H9 (cell line): ENCODE data around the gene FKBP11. TPM values are rescaled to one million over a fixed set of nuclear protein-coding genes. Genes with fewer than 3 reads are reported as not detected.

Source experiments
- DNase-seq: peaks from one replicate; pipeline ENCODE4 v3.0.0-alpha.2; 2017
- H2AFZ ChIP-seq: one replicate; pipeline ENCODE4 v1.6.1; 2013; ENCODE audit warnings: mild to moderate bottlenecking, low read length, control low read depth, moderate library complexity
- H2AK5ac ChIP-seq: 2 replicates; pipeline ENCODE4 v1.6.1; 2013; ENCODE audit warnings: low read length, control low read depth, mixed read lengths; ENCODE audit not compliant: insufficient read length
- H2BK120ac ChIP-seq: one replicate; pipeline ENCODE4 v1.6.1; 2013; ENCODE audit warnings: low read depth, mild to moderate bottlenecking, low read length, control low read depth, inconsistent platforms; ENCODE audit not compliant: poor library complexity, severe bottlenecking
- H2BK12ac ChIP-seq: 2 replicates; pipeline ENCODE4 v1.6.1; 2013; ENCODE audit warnings: low read length, control low read depth, mixed read lengths, low read depth; ENCODE audit not compliant: insufficient read length
- H2BK15ac ChIP-seq: 2 replicates; pipeline ENCODE4 v1.6.1; 2013; ENCODE audit warnings: low read depth, low read length, control low read depth
- H2BK20ac ChIP-seq: one replicate; pipeline ENCODE4 v1.6.1; 2013; ENCODE audit warnings: low read depth, mild to moderate bottlenecking, low read length, control low read depth, inconsistent platforms; ENCODE audit not compliant: poor library complexity, severe bottlenecking
- H2BK5ac ChIP-seq: 2 replicates; pipeline ENCODE4 v1.6.1; 2013; ENCODE audit warnings: low read length, control low read depth, mixed read lengths; ENCODE audit not compliant: insufficient read length
- H3K14ac ChIP-seq: 2 replicates; pipeline ENCODE4 v1.6.1; 2013; ENCODE audit warnings: low read length, control low read depth; ENCODE audit not compliant: insufficient read depth
- H3K18ac ChIP-seq: 2 replicates; pipeline ENCODE4 v1.6.1; 2013; ENCODE audit warnings: low read depth, mild to moderate bottlenecking, mixed read lengths, low read length, control low read depth; ENCODE audit not compliant: insufficient read length
- H3K23ac ChIP-seq: 2 replicates; pipeline ENCODE4 v1.6.1; 2013; ENCODE audit warnings: low read length, control low read depth, mixed read lengths, low read depth; ENCODE audit not compliant: insufficient read length
- H3K23me2 ChIP-seq: 2 replicates; pipeline ENCODE4 v1.6.1; 2013; ENCODE audit warnings: low read depth, mild to moderate bottlenecking, mixed read lengths, low read length, control low read depth; ENCODE audit not compliant: insufficient read length, poor library complexity, severe bottlenecking
- H3K27ac ChIP-seq: 2 replicates; pipeline ENCODE4 v1.5.1; 2013; ENCODE audit warnings: low read length, control low read depth, mixed read lengths, low read depth; ENCODE audit not compliant: insufficient read length
- H3K27me3 ChIP-seq: 2 replicates; pipeline ENCODE4 v1.6.1; 2013; ENCODE audit warnings: low read length, control low read depth, inconsistent platforms; ENCODE audit not compliant: insufficient read depth
- H3K4ac ChIP-seq: 2 replicates; pipeline ENCODE4 v1.6.1; 2013; ENCODE audit warnings: low read depth, mild to moderate bottlenecking, control low read depth, inconsistent platforms, low read length, moderate library complexity
- H3K4me1 ChIP-seq: 2 replicates; pipeline ENCODE4 v1.6.1; 2013; ENCODE audit warnings: low read length, control low read depth, inconsistent platforms; ENCODE audit not compliant: insufficient read depth
- H3K4me2 ChIP-seq: 2 replicates; pipeline ENCODE4 v1.6.1; 2013; ENCODE audit warnings: low read length, control low read depth, mixed read lengths; ENCODE audit not compliant: insufficient read length, insufficient read depth
- H3K56ac ChIP-seq: 2 replicates; pipeline ENCODE4 v1.6.1; 2013; ENCODE audit warnings: low read depth, mild to moderate bottlenecking, mixed read lengths, low read length, control low read depth; ENCODE audit not compliant: insufficient read length
- H3K79me1 ChIP-seq: 2 replicates; pipeline ENCODE4 v1.6.1; 2013; ENCODE audit warnings: low read depth, mild to moderate bottlenecking, moderate library complexity, low read length, control low read depth, inconsistent platforms; ENCODE audit not compliant: insufficient read depth, poor library complexity, severe bottlenecking
- H3K79me2 ChIP-seq: 2 replicates; pipeline ENCODE4 v1.6.1; 2013; ENCODE audit warnings: low read length, control low read depth, inconsistent platforms; ENCODE audit not compliant: insufficient read depth
- H3K9ac ChIP-seq: 2 replicates; pipeline ENCODE4 v1.6.1; 2013; ENCODE audit warnings: low read length, control low read depth, mixed read lengths; ENCODE audit not compliant: insufficient read length; ENCODE audit errors: extremely low read depth
- H3K9me3 ChIP-seq: one replicate; pipeline ENCODE4 v1.6.1; 2013; ENCODE audit warnings: low read depth, low read length, inconsistent platforms; ENCODE audit not compliant: control insufficient read depth
- H3T11ph ChIP-seq: one replicate; pipeline ENCODE4 v1.6.1; 2013; ENCODE audit warnings: mild to moderate bottlenecking, low read length, control low read depth, inconsistent platforms
- H4K20me1 ChIP-seq: one replicate; pipeline ENCODE4 v1.6.1; 2013; ENCODE audit not compliant: control insufficient read depth, insufficient read length, insufficient read depth
- H4K5ac ChIP-seq: 2 replicates; pipeline ENCODE4 v1.6.1; 2013; ENCODE audit warnings: low read depth, mild to moderate bottlenecking, mixed read lengths, low read length, control low read depth; ENCODE audit not compliant: insufficient read length
- H4K8ac ChIP-seq: replicated peaks from 2 replicates; pipeline ENCODE4 v1.6.1; 2013; ENCODE audit warnings: low read length, control low read depth, mixed read lengths, low read depth; ENCODE audit not compliant: insufficient read length
- H4K91ac ChIP-seq: 2 replicates; pipeline ENCODE4 v1.6.1; 2013; ENCODE audit warnings: low read depth, mild to moderate bottlenecking, moderate library complexity, mixed read lengths, low read length, control low read depth; ENCODE audit not compliant: insufficient read length
- H3K27ac Mint-ChIP-seq, 3 experiments: 2 replicates in 2 of 3; 3 replicates in 1 of 3; pipeline ENCODE4 v1.8.0; 2020 to 2021; ENCODE audit warnings: mixed read lengths in 3 of 3, mild to moderate bottlenecking in 1 of 3, moderate library complexity in 1 of 3
- H3K27me3 Mint-ChIP-seq: 2 replicates; pipeline ENCODE4 v1.8.0; 2021; ENCODE audit warnings: low read depth, mild to moderate bottlenecking, moderate library complexity, mixed read lengths
- H3K36me3 Mint-ChIP-seq, 3 experiments: 2 replicates in 2 of 3; 3 replicates in 1 of 3; pipeline ENCODE4 v1.8.0; 2020 to 2021; ENCODE audit warnings: low read depth in 3 of 3, mixed read lengths in 3 of 3; ENCODE audit not compliant: insufficient read depth in 1 of 3
- H3K4me1 Mint-ChIP-seq, 2 experiments: 2 replicates each; pipeline ENCODE4 v1.8.0; 2020; ENCODE audit warnings: mixed read lengths in 2 of 2
- H3K4me3 Mint-ChIP-seq, 2 experiments: 2 replicates in 1 of 2; 3 replicates in 1 of 2; pipeline ENCODE4 v1.8.0; 2020 to 2021; ENCODE audit warnings: mild to moderate bottlenecking in 2 of 2, mixed read lengths in 2 of 2, moderate library complexity in 1 of 2
- H3K9me3 Mint-ChIP-seq, 2 experiments: 2 replicates in 1 of 2; 3 replicates in 1 of 2; pipeline ENCODE4 v1.8.0; 2020; ENCODE audit warnings: mild to moderate bottlenecking in 2 of 2, mixed read lengths in 2 of 2, moderate library complexity in 1 of 2
- CTCF ChIP-seq: fragments of 200-600 bp; sonication (generic); conservative IDR thresholded peaks from 3 replicates; pipeline ENCODE4 v1.8.0; 2021; ENCODE audit warnings: antibody characterized with exemption, mild to moderate bottlenecking
- WGBS: extraction: QIAGEN DNeasy Blood & Tissue Kit; methylation state at CpG from one replicate; pipeline ENCODE4 v1.1.7; 2013; ENCODE audit warnings: missing lambda C conversion rate, low lambda C conversion rate, mixed read lengths; ENCODE audit not compliant: insufficient read length; ENCODE audit errors: extremely low coverage; 5-methylcytosine and 5-hydroxymethylcytosine counted together
- total RNA-seq: library from RNA; stranded (reverse); gene quantifications from 2 replicates; pipeline ENCODE4 v1.2.1, GENCODE V29; 2021

The FKBP11 gene
- total RNA-seq, 1 experiment from 2014 or later: 40.8 TPM

GRCh38 chr12:48903982-48904411, 21.3 kb downstream of the FKBP11 start:
- Mint-ChIP-seq H3K27ac (no peak overlapping the region), H3K36me3 (no peaks in the 10 kb centered on the region), H3K4me1 (0 out of 4 replicates have a peak, but pooled peaks cover 0 to 4% of the 10 kb centered on the region in 2 experiments), H3K9me3 (no peaks in the 10 kb centered on the region; a peak in 1 of 5 replicates), H3K4me3 (peak overlapping the region; percentile 55 to 75), H3K27me3 (peaks cover 24% of the 10 kb centered on the region)
- Histone ChIP-seq H4K20me1 (no peaks in the 10 kb centered on the region), H3K23ac (no peak overlapping the region), H3K79me2 (no peaks in the 10 kb centered on the region), H3K4ac (no peak overlapping the region), H2AFZ (no peak overlapping the region), H4K91ac (no peak overlapping the region), H2BK20ac (no peak overlapping the region), H3K56ac (no peak overlapping the region), H3K18ac (no peak overlapping the region), H3K23me2 (no peaks in the 10 kb centered on the region), H4K8ac (no peak overlapping the region), H2BK120ac (no peak overlapping the region), H4K5ac (no peak overlapping the region), H3K14ac (no peak overlapping the region), H3K79me1 (no peaks in the 10 kb centered on the region), H3K27ac (no peak overlapping the region), H3K9ac (no peak overlapping the region), H3K4me2 (peak overlapping the region; percentile 63), H3K4me1 (no peaks in the 10 kb centered on the region), H3K9me3 (no peaks in the 10 kb centered on the region), H3T11ph (no peak overlapping the region), H3K27me3 (no peaks in the 10 kb centered on the region), H2BK5ac (no peak overlapping the region), H2AK5ac (no peak overlapping the region), H2BK12ac (no peak overlapping the region), H2BK15ac (no peak overlapping the region)
- no CpG with 5 or more reads among the region's 19 CpGs for WGBS
- peak; percentile 92 for DNase-seq
- TF ChIP-seq CTCF: peak; percentile 90
